Measurements from ENCODE around the gene PXDN. TPM values are rescaled to one million over a fixed set of nuclear protein-coding genes. Genes with fewer than 3 reads are reported as not detected.

The PXDN gene
- total and polyA plus RNA-seq, 2 of the 13 experiments (the other 11 are each of a cell fraction or from before 2014, with no cell fraction given) = not detected

DNA sequence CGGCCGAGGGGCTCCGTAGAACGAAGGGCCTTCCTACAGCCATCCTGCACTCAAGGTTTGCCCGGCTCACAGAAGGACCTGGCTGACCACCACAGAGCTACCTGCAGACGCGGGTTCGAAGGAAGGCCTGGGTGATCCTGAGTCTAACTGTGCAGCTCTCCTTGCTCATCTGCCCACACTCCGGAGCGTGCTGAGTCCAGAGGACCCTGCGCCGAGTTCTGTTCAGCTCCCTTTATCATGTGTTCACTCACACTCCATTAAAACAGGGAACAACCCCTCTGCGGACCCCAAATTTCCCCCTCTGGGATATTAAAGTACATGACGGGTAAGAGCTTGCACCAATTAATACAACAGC lies 138.3 kb downstream of the PXDN start:
- H3K36me3 ChIP-seq (replicated peaks in 1 of 2; ENCODE audit: control insufficient read depth in 1 of 2, insufficient read depth in 2 of 2, low read length in 2 of 2) = no peaks in the 10 kb centered on the region
- no peak; the same call in 2 of the 3 replicates for ATAC-seq
- no peak overlapping the region for H3K9ac ChIP-seq (ENCODE audit: insufficient read depth, low read depth, low read length)
- H3K4me2 ChIP-seq (ENCODE audit: low read depth, low read length) = no peak overlapping the region
- BruUV-seq (replicated peaks) = no TSS peak
- WGBS (ENCODE audit: low lambda C conversion rate) = 28% methylated on average over 10 of the region's 14 CpGs
- H3K4me1 ChIP-seq (ENCODE audit: insufficient read depth, low read length) = peaks cover 11% of the 10 kb centered on the region
- peaks cover 4 to 60% of the 10 kb centered on the region in 2 experiments; a peak in 4 of 5 replicates for H3K27me3 ChIP-seq (ENCODE audit: control insufficient read depth in 1 of 2, insufficient read depth in 2 of 2, low read length in 2 of 2)
- H3K9me3 ChIP-seq (ENCODE audit: low read length) = no peaks in the 10 kb centered on the region
- CTCF ChIA-PET (ENCODE audit: low intra/inter-chr PET ratio, low total read pairs) = no interaction called here
- TF ChIP-seq, protein P1, sequence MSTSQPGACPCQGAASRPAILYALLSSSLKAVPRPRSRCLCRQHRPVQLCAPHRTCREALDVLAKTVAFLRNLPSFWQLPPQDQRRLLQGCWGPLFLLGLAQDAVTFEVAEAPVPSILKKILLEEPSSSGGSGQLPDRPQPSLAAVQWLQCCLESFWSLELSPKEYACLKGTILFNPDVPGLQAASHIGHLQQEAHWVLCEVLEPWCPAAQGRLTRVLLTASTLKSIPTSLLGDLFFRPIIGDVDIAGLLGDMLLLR (CRISPR knock-in tag; IDR thresholded peaks at IDR 0.05) = no peak
- no peak for TF ChIP-seq ZNF329 (CRISPR knock-in tag; IDR thresholded peaks at IDR 0.05; ENCODE audit: low read depth)
- TF ChIP-seq ZNF235 (CRISPR knock-in tag; IDR thresholded peaks at IDR 0.05; ENCODE audit: borderline replicate concordance) = no peak
- TF ChIP-seq TAF15 (IDR thresholded peaks at IDR 0.05; ENCODE audit: low read depth, low read length, poor library complexity, severe bottlenecking) = no peak
- no peak for TF ChIP-seq MXI1 (IDR thresholded peaks at IDR 0.05; ENCODE audit: borderline replicate concordance, low read depth, low read length)
- no peak for TF ChIP-seq MTA1 (CRISPR knock-in tag; IDR thresholded peaks at IDR 0.05; ENCODE audit: borderline replicate concordance)
- TF ChIP-seq ZFP90 (CRISPR knock-in tag; IDR thresholded peaks at IDR 0.05; ENCODE audit: borderline replicate concordance) = no peak
- TF ChIP-seq, protein P2, sequence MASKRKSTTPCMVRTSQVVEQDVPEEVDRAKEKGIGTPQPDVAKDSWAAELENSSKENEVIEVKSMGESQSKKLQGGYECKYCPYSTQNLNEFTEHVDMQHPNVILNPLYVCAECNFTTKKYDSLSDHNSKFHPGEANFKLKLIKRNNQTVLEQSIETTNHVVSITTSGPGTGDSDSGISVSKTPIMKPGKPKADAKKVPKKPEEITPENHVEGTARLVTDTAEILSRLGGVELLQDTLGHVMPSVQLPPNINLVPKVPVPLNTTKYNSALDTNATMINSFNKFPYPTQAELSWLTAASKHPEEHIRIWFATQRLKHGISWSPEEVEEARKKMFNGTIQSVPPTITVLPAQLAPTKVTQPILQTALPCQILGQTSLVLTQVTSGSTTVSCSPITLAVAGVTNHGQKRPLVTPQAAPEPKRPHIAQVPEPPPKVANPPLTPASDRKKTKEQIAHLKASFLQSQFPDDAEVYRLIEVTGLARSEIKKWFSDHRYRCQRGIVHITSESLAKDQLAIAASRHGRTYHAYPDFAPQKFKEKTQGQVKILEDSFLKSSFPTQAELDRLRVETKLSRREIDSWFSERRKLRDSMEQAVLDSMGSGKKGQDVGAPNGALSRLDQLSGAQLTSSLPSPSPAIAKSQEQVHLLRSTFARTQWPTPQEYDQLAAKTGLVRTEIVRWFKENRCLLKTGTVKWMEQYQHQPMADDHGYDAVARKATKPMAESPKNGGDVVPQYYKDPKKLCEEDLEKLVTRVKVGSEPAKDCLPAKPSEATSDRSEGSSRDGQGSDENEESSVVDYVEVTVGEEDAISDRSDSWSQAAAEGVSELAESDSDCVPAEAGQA (IDR thresholded peaks at IDR 0.05; ENCODE audit: low read depth) = no peak
- TF ChIP-seq, protein P2 (CRISPR knock-in tag; IDR thresholded peaks at IDR 0.05; ENCODE audit: borderline replicate concordance) = no peak
- TF ChIP-seq ZNF3 (CRISPR knock-in tag; IDR thresholded peaks at IDR 0.05) = no peak
- TF ChIP-seq FOXK2 (IDR thresholded peaks at IDR 0.05) = no peak
- no peak for TF ChIP-seq ZNF629 (CRISPR knock-in tag; conservative IDR thresholded peaks at IDR 0.05)
- TF ChIP-seq, protein P3, sequence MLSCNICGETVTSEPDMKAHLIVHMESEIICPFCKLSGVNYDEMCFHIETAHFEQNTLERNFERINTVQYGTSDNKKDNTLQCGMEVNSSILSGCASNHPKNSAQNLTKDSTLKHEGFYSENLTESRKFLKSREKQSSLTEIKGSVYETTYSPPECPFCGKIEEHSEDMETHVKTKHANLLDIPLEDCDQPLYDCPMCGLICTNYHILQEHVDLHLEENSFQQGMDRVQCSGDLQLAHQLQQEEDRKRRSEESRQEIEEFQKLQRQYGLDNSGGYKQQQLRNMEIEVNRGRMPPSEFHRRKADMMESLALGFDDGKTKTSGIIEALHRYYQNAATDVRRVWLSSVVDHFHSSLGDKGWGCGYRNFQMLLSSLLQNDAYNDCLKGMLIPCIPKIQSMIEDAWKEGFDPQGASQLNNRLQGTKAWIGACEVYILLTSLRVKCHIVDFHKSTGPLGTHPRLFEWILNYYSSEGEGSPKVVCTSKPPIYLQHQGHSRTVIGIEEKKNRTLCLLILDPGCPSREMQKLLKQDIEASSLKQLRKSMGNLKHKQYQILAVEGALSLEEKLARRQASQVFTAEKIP (CRISPR knock-in tag; IDR thresholded peaks at IDR 0.05; ENCODE audit: borderline replicate concordance) = no peak
- no peak for TF ChIP-seq CENPX (CRISPR knock-in tag; IDR thresholded peaks at IDR 0.05)
- no peaks in the 10 kb centered on the region for H3K79me2 ChIP-seq (ENCODE audit: insufficient read depth, low read length)
- no peak for FAIRE-seq
- intact Hi-C loops (cut with micrococcal nuclease; ENCODE audit: unreplicated experiment) (no loop called here), in situ Hi-C loops (cut with HindIII; ENCODE audit: extremely low pct_ligation_motif_present, low pct_unique_long_range_greater_than_20kb) (no loop called here)
- no peak for DNase-seq (ENCODE audit: low spot score)
- H3K4me3 ChIP-seq (replicated peaks in 1 of 3; ENCODE audit: insufficient read depth in 1 of 3, low read depth in 2 of 3, low read length in 3 of 3) = no peak overlapping the region
- no peak overlapping the region for H3K27ac ChIP-seq (ENCODE audit: extremely low read length, insufficient read depth, low read length)
- POLR2A ChIA-PET = no interaction called here
- no peak overlapping the region for H2AFZ ChIP-seq (ENCODE audit: low read length)
- no peaks in the 10 kb centered on the region for H4K20me1 ChIP-seq (ENCODE audit: insufficient read depth, low read length)
